GM19468 (cell line): ENCODE data around the gene ASXL1.
"Not testable (repeated sequence)": the region's sequence is repeated elsewhere in the genome, so short reads cannot be mapped to it uniquely, and the experiment has no call there.

Experiments
- ATAC-seq: cut with Tn5 transposase; IDR thresholded peaks from one replicate; pipeline ENCODE4 v1.9.1; 2021; ENCODE audit warnings: mild to moderate bottlenecking, moderate library complexity, moderate number of reproducible peaks; ENCODE audit not compliant: unreplicated experiment; ENCODE audit errors: extremely low read depth

ASXL1 gene

DNA sequence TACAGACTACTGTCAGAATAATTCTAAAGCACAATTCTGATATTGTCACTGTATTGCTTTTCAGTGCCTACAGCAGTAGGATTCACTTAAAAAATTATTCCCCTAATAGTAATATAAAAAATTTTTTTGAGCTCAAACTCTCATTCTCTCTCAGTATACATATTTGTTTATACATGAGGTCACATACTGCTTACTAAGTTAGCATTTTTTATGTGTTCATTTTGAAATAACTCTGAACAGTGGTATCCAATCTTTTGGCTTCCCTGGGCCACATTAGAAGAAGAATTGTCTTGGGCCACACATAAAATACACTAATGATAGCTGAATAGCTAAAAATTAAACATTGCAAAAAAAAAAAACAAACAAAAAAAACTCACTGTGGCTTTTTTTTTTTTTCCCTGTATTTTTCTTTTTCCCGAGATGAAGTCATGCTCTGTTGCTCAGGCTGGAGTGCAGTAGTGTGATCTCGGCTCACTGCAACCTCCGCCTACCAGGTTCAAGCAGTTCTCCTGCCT, 38.6 kb downstream of the ASXL1 start:
- ATAC-seq, result no peak

DNA sequence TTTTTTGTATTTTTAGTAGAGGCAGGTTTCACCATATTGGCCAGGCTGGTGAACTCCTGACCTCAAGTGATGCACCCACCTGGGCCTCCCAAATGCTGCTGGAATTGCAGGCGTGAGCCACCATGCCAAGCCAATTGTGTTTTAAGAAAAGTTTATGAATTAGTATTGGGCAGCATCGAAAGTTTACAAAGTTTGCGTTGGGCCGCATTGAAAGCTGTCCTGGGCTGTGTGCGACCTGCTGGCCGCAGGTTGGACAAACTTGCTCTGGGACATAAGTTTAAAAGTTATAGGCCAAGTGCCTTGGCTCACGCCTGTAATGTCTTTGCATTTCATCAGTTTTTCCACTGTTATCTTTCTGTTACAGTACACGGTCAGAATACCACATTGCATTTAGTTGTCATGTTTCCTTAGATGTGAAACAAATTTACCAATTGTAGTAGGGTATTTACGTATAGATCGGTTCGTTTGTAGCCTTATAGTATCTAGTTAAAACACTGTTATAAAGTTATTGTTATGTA, 39.5 kb downstream of the ASXL1 start:
- no peak for ATAC-seq

DNA sequence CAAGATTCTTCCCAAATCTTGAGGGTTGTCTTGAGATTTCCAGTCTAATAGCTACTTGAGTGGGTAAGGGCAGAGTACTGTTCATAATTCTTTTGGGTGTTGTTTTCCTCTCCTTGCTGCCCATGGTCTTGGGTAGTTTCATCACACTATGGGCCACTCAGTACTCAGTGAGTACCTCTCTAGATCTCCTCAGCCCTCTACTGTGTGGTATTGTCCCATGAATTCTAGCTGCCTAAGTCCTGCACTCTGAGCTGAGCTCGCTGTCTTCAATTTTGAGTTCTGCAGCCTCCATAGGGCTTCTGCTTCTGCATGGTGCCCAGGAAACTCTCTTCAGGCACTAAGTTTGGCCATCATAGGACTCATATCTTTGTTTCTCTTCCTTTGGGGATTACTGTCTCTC, 42.3 kb downstream of the ASXL1 start:
- ATAC-seq, result no peak

DNA sequence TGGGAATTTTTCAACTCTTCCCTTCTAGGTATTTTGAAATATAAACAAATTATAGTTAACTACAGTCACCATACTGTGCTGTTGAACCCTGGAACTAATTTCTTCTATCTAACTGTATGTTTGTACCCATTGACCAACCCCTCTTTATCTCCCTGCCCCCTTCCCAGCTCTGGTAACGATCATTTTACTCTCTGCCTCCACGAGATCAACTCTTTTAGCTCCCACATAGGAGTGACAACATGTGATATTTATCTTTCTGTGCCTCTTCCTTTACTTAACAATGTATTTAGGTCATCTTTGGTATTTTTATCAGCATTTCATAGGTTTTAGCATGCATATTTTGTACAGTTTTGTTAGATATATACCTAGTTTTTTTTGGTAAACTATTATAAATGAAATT, 45.9 kb downstream of the ASXL1 start:
- ATAC-seq, result no peak

DNA sequence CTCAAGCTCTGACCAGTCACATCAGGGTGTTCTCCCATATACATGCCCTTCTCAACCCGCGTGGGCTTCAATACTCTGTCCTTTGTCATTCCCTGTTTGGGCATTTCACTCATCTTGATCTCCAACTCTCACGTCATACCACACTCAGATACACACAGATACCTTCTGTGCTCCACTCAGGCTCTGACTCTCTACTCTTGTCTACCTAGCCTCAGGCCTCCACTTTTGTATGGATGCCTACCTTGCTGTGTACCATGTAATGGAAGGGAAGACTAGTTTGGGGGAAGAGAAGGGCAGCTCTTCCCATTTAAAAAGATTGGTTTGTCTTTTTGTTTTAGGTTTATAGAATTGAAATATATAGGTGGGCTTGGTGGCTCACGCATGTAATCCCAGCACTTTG, 48.6 kb downstream of the ASXL1 start:
- ATAC-seq, result no peak

DNA sequence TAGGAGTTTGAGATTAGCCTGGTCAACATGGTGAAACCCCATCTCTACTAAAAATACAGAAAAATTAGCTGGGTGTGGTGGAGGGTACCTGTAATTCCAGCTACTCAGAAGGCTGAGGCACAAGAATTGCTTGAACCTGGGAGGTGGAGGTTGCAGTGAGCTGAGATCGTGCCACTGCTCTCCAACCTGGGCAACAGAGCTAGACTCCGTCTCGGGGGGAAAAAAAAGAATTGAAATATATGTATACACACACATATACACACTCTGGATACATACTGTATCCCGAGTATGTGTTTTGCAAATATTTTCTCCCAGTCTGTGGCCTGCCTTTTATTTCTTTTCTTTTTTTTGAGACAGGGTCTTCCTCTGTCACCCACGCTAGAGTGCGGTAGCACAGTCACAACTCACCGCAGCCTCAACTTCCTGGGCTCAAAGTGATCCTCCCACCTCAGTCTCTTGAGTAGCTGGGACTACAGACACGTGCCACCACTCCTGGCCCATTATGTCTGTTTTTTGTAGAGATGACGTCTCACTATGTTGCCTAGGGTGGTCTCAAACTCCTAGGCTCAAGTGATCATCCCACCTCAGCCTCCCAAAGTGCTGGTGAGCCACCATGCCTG, 49.1 kb downstream of the ASXL1 start:
- not testable (repeated sequence) for ATAC-seq

DNA sequence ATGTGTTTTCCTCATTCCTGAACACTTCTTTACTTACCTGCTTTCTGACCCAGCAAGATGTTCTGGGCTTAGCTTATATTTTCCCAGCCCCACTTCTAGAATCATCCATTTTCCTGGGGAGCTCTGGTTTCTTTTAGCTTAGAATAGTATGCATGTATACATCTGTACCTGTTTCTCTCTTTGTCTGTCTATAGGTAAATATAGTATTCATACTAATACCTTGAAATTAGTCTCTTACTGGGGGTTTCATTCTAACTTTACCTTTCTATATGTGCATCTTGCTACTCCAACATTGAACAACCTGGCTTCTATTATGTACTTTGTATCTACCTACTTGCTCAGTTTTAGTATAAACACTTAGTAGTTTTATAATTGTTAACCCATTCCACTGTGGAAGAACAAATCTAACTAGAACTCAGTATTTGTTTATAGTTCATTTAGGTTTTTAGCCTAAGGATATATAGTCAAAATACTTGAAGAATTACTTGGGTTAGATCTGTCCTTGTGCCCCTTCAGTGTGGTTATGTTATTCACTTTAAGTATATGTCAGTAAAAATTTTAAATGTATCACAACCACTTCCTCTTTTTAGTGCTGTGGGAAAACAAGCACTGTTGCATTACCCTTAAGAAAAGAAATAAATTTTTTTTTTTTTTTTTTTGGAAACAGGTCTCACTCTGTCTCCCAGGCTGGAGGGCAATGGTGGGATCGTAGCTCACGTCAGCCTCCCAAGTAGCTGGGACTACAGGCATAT, 54.0 kb downstream of the ASXL1 start:
- no peak for ATAC-seq

DNA sequence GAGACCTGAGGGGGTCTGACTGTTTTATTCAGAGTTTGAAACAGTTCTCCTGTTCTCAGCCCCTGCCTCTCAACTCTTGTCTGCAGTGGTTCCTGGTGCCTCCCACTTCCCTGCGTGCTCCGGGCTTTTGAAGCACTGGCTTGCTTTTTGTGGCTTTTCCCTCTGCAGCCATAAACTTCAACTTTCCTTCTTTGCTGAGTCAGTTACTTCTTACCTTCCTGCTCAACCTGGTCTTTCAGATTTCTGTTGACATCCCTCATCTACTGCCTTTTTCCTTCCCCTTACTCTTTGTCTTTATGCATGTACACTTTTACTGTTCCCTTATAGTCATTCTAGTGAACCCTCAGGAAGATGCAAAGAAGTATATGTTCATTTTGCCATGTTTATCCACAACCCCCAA, 57.4 kb downstream of the ASXL1 start:
- ATAC-seq, result no peak

DNA sequence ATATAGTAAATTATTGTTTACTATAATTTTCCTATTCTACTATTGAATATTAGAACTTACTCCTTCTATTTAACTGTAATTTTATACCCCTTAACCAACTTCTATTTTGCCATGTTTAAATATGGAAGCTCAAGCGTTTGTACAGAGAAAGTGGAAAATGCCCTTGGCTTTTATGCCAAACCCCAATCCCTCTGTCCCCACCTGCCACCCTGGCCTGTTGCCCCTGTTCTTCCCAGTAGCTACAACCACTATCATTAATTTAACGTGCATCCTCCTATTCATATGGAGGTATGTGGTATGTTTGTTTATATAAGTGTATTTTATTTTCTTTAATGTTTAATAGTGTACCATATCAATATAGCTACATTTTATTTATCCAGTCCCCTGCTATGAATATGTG, 58.1 kb downstream of the ASXL1 start:
- ATAC-seq, result no peak

DNA sequence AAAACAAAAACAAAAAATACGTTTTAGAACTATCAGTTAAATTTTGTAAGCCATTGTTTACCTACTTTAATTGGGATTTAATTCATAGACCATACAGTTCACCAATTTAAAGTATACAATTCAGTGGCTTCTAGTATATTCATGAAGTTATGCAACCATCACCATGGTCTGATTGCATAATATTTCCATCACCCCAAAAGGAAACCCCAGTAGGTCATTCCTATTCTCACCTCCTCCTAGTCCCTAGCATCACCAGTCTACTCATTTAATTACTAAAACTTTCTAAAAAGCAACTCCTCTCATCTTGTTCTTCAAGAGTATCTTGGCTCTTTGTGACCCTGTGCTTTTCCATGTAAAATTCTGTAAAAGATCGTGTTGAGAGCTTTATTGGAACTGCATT, 60.2 kb downstream of the ASXL1 start:
- no peak for ATAC-seq

DNA sequence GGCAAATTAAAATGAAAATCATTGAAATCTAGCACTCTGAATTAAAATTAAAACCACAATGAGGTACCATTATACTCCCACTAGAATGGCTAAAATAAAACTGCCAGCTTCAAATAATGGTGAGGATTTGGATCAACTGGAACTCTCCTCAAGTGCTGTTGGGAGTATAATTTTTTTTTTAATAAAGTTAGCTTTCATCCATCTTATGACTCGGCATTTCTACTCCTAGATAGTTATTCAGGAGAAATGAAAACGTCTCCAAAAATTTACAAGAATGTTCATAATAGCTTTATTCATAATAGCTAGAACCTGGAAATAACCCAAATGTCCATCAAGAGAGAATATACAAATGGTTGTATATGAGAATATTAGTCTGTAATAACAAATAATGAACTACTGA, 63.2 kb downstream of the ASXL1 start:
- ATAC-seq, result no peak

DNA sequence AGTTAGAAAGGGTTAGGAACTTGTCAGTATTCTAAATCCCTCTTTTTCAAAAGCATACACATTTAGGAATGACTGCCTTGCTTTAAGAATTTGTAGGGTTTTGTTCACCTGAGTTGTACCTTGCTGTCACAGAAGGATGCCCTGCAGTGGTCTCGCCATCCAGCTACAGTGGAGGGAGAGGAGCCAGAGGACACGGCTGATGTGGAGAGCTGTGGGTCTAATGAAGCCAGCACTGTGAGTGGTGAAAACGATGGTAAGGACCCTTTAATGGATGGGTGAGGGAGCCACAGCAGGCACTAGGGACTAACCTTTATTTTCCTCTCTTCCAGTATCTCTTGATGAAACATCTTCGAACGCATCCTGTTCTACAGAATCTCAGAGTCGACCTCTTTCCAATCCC, 69.9 kb downstream of the ASXL1 start:
- no peak for ATAC-seq

DNA sequence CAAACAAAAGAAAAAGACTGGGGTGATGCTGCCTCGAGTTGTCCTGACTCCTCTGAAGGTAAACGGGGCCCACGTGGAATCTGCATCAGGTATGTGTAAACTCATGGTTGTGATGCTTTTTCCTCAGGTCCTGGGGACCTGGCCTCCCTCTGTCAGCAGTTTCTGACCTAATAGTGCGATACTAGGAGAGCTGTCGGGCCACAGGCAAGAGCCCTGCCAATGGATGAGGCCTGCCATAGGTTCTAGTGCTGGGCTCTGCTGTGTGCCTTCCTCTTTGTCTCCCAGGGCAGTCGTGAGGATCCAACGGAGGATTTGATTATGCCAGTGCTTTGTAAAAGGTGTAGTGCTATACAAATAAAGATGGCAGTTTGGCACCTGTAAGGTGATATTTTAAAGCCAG, 71.2 kb downstream of the ASXL1 start:
- no peak for ATAC-seq

DNA sequence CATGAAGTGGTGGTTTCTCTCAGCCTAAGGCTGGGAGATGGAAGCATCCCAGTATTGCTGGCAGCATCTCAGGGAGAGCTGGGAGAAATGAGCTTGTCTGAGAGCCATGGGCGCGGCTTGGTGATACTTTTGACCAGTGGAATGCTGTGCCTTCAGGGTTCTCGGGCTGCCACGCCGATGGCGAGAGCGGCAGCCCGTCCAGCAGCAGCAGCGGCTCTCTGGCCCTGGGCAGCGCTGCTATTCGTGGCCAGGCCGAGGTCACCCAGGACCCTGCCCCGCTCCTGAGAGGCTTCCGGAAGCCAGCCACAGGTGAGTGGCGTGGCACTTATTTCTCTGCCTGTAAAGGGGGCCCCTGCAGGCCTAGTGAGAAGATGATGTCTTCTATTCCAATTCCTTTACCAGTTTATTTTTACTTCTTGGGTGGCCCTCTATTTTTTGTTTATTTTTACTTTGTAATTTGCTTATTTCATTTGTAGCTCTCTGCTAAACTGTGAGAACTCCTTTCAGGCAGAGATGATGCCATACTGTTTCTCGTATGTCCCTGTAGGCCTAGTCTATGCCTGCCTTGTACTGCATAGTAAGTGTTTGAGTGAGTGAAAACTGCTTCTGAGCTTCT, 71.7 kb downstream of the ASXL1 start:
- no peak for ATAC-seq

DNA sequence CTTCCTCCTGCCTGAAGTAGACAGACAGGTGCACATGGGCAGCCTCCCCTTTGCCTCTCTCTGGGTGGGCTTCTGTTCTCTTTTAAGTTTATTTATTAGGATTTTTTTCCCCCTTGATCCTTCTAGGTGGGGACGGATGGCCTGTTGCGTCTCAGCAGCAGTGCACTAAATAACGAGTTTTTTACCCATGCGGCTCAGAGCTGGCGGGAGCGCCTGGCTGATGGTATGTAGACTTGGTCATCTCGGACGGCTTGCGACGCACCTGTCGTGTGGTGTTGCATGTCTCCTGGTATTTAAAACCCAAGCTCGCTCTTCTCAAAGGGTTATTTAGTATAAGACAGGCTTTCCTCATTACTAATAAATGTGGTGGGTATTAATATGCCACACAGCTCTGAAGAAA, 73.3 kb downstream of the ASXL1 start:
- no peak for ATAC-seq

DNA sequence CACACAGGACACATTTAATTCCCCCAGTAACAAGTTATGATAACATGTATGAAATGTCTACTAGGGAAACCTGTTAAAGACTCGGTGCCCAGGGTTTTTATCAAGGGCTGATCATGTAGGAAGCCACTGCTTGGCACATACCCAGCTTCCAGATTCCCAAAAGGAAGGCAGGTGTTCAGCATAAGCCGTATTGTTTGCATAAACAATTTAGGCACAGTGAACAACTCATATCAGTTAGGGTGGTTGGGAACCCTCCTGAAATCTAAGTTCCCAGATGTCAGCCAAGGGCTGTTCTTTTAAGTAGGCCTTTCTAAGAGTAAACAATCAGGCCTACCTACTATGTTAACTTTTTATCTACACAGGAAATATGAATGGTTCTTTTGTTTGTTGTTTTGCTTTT, 74.1 kb downstream of the ASXL1 start:
- no peak for ATAC-seq

DNA sequence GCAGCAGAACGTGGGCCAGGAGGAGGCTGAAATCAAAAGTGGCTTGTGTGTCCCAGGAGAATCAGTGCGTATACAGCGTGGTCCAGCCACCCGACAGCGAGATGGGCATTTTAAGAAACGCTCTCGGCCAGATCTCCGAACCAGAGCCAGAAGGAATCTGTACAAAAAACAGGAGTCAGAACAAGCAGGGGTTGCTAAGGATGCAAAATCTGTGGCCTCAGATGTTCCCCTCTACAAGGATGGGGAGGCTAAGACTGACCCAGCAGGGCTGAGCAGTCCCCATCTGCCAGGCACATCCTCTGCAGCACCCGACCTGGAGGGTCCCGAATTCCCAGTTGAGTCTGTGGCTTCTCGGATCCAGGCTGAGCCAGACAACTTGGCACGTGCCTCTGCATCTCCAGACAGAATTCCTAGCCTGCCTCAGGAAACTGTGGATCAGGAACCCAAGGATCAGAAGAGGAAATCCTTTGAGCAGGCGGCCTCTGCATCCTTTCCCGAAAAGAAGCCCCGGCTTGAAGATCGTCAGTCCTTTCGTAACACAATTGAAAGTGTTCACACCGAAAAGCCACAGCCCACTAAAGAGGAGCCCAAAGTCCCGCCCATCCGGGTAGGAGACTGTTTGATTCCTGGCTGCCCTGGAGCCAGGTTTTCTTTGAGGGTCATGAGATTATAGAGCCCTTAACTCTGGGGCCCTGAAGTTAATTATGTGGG, 75.3 kb downstream of the ASXL1 start:
- ATAC-seq, result no peak

DNA sequence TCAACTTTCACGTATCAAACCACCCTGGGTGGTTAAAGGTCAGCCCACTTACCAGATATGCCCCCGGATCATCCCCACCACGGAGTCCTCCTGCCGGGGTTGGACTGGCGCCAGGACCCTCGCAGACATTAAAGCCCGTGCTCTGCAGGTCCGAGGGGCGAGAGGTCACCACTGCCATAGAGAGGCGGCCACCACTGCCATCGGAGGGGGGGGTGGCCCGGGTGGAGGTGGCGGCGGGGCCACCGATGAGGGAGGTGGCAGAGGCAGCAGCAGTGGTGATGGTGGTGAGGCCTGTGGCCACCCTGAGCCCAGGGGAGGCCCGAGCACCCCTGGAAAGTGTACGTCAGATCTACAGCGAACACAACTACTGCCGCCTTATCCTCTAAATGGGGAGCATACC, 76.3 kb downstream of the ASXL1 start:
- ATAC-seq, result no peak

DNA sequence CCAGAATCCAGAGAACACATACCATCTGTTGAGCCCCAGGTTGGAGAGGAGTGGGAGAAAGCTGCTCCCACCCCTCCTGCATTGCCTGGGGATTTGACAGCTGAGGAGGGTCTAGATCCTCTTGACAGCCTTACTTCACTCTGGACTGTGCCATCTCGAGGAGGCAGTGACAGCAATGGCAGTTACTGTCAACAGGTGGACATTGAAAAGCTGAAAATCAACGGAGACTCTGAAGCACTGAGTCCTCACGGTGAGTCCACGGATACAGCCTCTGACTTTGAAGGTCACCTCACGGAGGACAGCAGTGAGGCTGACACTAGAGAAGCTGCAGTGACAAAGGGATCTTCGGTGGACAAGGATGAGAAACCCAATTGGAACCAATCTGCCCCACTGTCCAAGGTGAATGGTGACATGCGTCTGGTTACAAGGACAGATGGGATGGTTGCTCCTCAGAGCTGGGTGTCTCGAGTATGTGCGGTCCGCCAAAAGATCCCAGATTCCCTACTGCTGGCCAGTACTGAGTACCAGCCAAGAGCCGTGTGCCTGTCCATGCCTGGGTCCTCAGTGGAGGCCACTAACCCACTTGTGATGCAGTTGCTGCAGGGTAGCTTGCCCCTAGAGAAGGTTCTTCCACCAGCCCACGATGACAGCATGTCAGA, 77.4 kb downstream of the ASXL1 start:
- no peak for ATAC-seq

DNA sequence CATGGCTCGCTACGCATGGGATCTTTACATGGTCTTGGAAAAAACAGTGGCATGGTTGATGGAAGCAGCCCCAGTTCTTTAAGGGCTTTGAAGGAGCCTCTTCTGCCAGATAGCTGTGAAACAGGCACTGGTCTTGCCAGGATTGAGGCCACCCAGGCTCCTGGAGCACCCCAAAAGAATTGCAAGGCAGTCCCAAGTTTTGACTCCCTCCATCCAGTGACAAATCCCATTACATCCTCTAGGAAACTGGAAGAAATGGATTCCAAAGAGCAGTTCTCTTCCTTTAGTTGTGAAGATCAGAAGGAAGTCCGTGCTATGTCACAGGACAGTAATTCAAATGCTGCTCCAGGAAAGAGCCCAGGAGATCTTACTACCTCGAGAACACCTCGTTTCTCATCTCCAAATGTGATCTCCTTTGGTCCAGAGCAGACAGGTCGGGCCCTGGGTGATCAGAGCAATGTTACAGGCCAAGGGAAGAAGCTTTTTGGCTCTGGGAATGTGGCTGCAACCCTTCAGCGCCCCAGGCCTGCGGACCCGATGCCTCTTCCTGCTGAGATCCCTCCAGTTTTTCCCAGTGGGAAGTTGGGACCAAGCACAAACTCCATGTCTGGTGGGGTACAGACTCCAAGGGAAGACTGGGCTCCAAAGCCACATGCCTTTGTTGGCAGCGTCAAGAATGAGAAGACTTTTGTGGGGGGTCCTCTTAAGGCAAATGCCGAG, 78.2 kb downstream of the ASXL1 start:
- ATAC-seq, result no peak
